Heart left ventricle (tissue), 16 donors: ENCODE data around the gene TNFAIP1. TPM values are rescaled to one million over a fixed set of nuclear protein-coding genes. Genes with fewer than 3 reads are reported as not detected.

ENCODE experiments used
- ATAC-seq, 4 donors: fragments of 200-7000 bp; cut with Tn5 transposase; one replicate each; pipeline ENCODE4 v1.9.1; 2020 to 2022; ENCODE audit warnings: moderate library complexity in 4 of 4, mild to moderate bottlenecking in 3 of 4, moderate number of reproducible peaks in 1 of 4
- DNase-seq, 5 donors: peaks; one replicate each; pipeline ENCODE4 v3.0.0-alpha.2; 2020
- H3K27ac ChIP-seq, 12 donors: fragments of 200-600 bp; sonication (generic) in 4 of 12; one replicate each; pipeline versions ENCODE4 v1.5.0 to v1.8.0; 2016 to 2022; ENCODE audit warnings: mild to moderate bottlenecking in 2 of 12
- H3K27me3 ChIP-seq, 9 donors: fragments of 200-600 bp; sonication (generic) in 2 of 9; one replicate each; pipeline versions ENCODE4 v1.5.1 to v1.8.0; 2016 to 2022; ENCODE audit warnings: mild to moderate bottlenecking in 3 of 9
- H3K36me3 ChIP-seq, 9 donors: fragments of 200-600 bp; sonication (generic) in 2 of 9; one replicate each; pipeline versions ENCODE4 v1.5.0 to v1.8.0; 2018 to 2022; ENCODE audit warnings: mild to moderate bottlenecking in 2 of 9
- H3K4me1 ChIP-seq, 12 donors: fragments of 200-600 bp; sonication (generic) in 4 of 12; one replicate each; pipeline versions ENCODE4 v1.5.0 to v1.8.0; 2016 to 2022; ENCODE audit warnings: mild to moderate bottlenecking in 3 of 12
- H3K4me3 ChIP-seq, 12 donors: fragments of 200-600 bp; sonication (generic) in 4 of 12; one replicate each; pipeline versions ENCODE4 v1.5.0 to v1.8.0; 2017 to 2022; ENCODE audit warnings: mild to moderate bottlenecking in 9 of 12, moderate library complexity in 4 of 12
- H3K9me3 ChIP-seq, 12 donors: fragments of 200-600 bp; sonication (generic) in 4 of 12; one replicate each; pipeline versions ENCODE4 v1.5.0 to v1.8.0; 2016 to 2022; ENCODE audit warnings: mild to moderate bottlenecking in 1 of 12
- CTCF ChIP-seq, 12 donors: fragments of 200-600 bp; sonication (generic) in 4 of 12; IDR thresholded peaks; one replicate each; pipeline versions ENCODE4 v1.5.0 to v1.8.0; 2018 to 2022; ENCODE audit warnings: antibody characterized with exemption in 12 of 12, mild to moderate bottlenecking in 5 of 12
- POLR2A ChIP-seq, 2 donors: fragments of 450-650 bp; IDR thresholded peaks; one replicate each; pipeline ENCODE4 v1.6.1; 2017; ENCODE audit warnings: antibody characterized with exemption in 2 of 2, mild to moderate bottlenecking in 2 of 2, moderate library complexity in 2 of 2
- WGBS, 4 donors: extraction: QIAGEN DNeasy Blood & Tissue Kit in 2 of 4; methylation state at CpG; one replicate each; pipeline versions ENCODE4 v1.1.5 to v1.1.7; 2013 to 2018; 5-methylcytosine and 5-hydroxymethylcytosine counted together
- intact Hi-C, 10 donors: fragments of 100-400 bp; cut with DNase I; formaldehyde crosslinking; loops; one replicate each; pipeline versions ENCODE4 v1.11.1 to v1.14.2; 2022
- polyA plus RNA-seq, 2 donors: library from polyadenylated mRNA; stranded (reverse); fragments of 200-250 nt; gene quantifications; one replicate each; pipeline ENCODE4 v1.2.3, GENCODE V29; 2013
- total RNA-seq, 9 donors: library from RNA; depleted of rRNA in 2 of 9; stranded (reverse); fragments of >200 nt in 2 of 9; fragmentation: NEBNext Ultra II Directional in 3 of 9; extraction: Animal tissue kit (Norgen Biotek cat#: 25700) in 3 of 9; gene quantifications; one replicate each; pipeline versions ENCODE4 v1.1.0 to v1.2.4, GENCODE V29; 2016 to 2023
- donor health status: ischemic (EF 13 %, LVEDD 7.1; RV severe dilation, severe dysfunction).
- donor health status: healthy with polysubstance abuse.
- donor health status: DM: no; HTN: yes; CAD: no.
- donor health status: DM: no; HTN: no; CAD: no.
- donor health status: ischemic (EF 25% LVEDD 6.9; RV normal size, moderate dysfunction).
- donor health status: ischemic (EF 25% LVEDD 5.7; RV mildly dilated, moderate dysfunction).
- donor health status: healthy.
- donor health status: DM: yes; HTN: yes; CAD: no.
- donor health status: ischemic (EF 35%, LVEDD 5.7; RV mildly dilated, moderate dysfunction).
- donor health status: nonischemic (EF 11% LVEDD 7.7; RV severe dilation, severe dysfunction).
- donor health status: DM: yes; HTN: yes; CAD: no.
- donor health status: PGD.
- donor health status: ischemic (EF 29% LVEDD 5.4; RV normal size, mild dysfunction).
- donor health status: nonischemic (EF 23%, LVEDD 6.1; RV moderate dilation, normal function).

The TNFAIP1 gene
- total and polyA plus RNA-seq, 11 donors = 11.9 to 83.4 (median 47.8) TPM

DNA sequence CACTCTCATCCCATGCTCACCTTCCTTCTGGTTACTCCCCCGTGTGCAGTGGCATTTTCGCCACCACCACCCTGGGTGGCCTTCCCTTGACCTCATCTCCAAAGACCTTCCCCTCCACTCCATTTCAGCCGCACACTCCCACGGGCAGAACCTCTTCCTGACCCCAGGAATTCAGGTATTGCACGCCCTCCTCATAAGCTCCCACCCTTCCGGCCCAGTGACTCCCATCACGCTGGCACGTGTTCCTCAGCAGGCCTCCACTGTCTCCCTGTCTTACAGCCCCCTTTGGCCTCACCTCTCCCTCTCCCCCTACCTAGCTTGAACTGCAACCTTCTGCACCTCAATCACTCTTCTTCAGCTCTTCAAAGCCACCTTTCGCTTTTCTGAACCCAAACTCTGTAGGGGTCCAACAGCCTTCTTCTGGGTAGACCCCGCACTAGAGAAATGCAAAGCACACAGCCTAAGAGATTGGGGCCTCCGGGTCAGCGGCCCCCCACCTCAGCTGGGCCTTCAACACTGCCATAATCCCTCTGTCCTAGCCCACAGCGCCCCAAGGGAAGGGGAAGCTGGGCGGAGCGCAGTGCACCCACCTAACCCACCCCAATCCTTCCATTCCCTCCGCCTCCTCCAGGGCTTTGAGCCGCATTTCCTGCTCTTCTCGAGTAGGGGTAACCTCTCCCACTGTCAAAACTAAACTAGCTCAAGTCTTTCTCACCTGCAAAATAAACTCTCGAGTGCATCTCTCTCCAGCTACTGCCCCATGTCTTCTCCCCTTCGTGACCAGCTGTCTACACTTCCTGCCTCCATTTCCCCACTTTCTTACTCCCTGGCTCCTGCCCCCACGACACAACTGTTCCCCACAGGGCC is 18.2 kb upstream of the TNFAIP1 start:
- DNase-seq (no peak), ATAC-seq (no peak)
- Histone ChIP-seq H3K4me3 (no peak overlapping the region), H3K9me3 (no peaks in the 10 kb centered on the region), H3K27ac (no peak overlapping the region), H3K36me3 (no peaks in the 10 kb centered on the region), H3K27me3 (no peaks in the 10 kb centered on the region), H3K4me1 (peaks cover 0 to 22% (median 15%) of the 10 kb centered on the region in 12 donors)
- intact Hi-C loops = loop anchor here in 1 of 10 donors (10.0 kb wide), 1 partner anchor 57 kb away; the partner anchor contains the start of genes SARM1 and VTN
- no peak for TF ChIP-seq CTCF (IDR thresholded peaks at IDR 0.05)
- TF ChIP-seq POLR2A (IDR thresholded peaks at IDR 0.05) = no peak
- 82 to 87% (median 83%) methylated on average over 21 of the region's 21 CpGs for WGBS, 4 donors

DNA sequence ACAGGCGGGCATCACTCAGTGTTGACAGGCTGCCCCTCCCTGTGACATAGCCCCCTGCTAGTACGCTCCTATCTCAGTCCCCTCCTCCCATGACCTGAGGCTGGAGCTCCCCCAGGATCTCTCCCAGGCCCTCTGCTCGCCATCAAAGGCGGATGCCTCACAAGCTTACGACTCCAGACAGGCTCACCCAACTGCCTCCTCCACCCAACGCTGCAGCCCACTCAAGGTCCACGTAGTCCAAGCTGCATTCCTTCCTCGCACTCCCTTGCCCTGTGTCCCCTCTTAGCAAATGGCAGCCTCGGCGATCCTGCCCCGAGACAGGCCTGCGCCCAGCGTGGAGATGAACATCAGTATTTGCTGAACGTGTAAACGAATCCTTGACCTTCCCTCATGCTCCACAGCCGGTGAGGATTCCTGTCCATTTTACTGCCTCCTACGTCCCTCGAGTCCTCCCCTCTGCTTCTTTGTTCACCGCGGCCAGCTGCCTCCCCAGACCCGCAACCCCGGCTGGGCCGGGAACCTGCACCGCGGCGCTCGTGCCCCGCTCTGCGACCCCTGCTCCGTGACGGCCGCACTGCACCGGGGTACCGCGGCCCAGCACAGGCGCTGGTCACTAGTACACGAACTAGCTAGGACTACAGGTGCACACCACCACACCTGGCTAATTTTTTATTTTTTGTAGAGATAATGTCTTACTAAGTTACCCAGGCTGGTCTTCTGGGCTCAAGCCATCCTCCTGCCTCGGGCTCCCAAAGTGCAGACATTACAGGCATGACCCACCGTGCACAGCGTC is 17.4 kb upstream of the TNFAIP1 start:
- intact Hi-C loops = loop anchor here in 1 of 10 donors (10.0 kb wide), 1 partner anchor 57 kb away; the partner anchor contains the start of genes SARM1 and VTN
- ATAC-seq = peak in 1 of 4 donors; percentile 4
- no peak for DNase-seq
- Histone ChIP-seq H3K27me3 (no peaks in the 10 kb centered on the region), H3K27ac (peak overlapping the region in 3 of 12 donors; percentile 16 to 63 (median 56)), H3K4me1 (peaks cover 0 to 22% (median 15%) of the 10 kb centered on the region in 12 donors), H3K9me3 (no peaks in the 10 kb centered on the region), H3K36me3 (no peaks in the 10 kb centered on the region), H3K4me3 (peak overlapping the region; percentile 19 to 82 (median 64))
- WGBS, 4 donors = 11 to 15% (median 12%) methylated on average over 39 to 40 of the region's 40 CpGs
- TF ChIP-seq CTCF (IDR thresholded peaks at IDR 0.05) (no peak), POLR2A (IDR thresholded peaks at IDR 0.05) (no peak)

DNA sequence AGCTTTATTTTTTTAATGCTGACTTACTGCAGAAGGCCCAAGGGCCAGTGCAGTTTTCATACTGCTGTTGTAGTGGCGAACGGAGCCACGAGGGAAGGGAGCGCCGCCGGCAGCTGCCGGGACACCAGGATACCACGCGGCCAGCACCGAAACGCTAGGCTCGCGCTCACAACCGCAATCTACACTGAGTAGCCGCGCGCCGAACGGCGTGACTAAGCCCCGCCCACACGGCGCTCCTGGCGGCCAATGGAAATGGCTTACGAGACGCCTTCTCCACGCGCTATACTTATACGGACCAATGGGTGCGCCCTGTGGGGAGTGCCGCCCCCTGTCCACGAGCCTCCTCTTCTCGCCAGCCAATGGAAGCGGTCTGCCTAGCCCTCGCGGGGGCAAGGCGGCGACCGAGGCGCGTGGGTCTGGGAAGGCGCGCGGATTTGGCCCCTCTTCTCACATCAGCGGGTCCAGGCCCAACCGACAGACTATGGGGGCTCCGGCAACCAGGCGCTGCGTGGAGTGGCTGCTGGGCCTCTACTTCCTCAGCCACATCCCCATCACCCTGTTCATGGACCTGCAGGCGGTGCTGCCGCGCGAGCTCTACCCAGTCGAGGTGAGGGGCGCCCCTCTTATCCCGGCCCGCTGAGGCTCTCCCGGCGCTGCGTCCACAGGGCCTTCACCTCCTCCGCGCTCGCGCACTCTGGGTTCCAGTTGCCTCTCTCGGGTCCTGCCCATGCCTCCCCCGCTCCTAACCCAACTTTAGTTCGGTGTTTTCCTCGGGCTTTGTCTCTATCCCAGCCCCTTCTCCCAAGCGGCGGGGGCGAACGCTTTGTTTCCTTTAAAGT is 16.6 kb upstream of the TNFAIP1 start, which contains the start of gene TMEM97:
Gene TMEM97 (plus strand): TSS at position 442 of the 839 bp plus-strand sequence. CDS start 40 bp downstream, at position 482.
- TF ChIP-seq POLR2A (IDR thresholded peaks at IDR 0.05) (no peak), CTCF (IDR thresholded peaks at IDR 0.05) (peak in 5 of 12 donors; percentile 12 to 41 (median 22))
- H3K4me1 ChIP-seq = peaks cover 0 to 22% (median 15%) of the 10 kb centered on the region in 12 donors
- 0 to 1% (median 0%) methylated on average over 47 to 72 of the region's 72 CpGs for whole genome bisulfite sequencing, 4 donors
- H3K36me3 ChIP-seq = no peaks in the 10 kb centered on the region
- no peaks in the 10 kb centered on the region for H3K27me3 ChIP-seq
- H3K27ac ChIP-seq = peak within 1 kb of the TSS in 6 of 12 donors; percentile 9 to 65 (median 40)
- ATAC-seq (peak; percentile 99 to 100 (median 100)), DNase-seq (peak; percentile 96 to 98 (median 97))
- intact Hi-C loops = loop anchor here in 3 of 10 donors (1.0 to 10.0 kb wide), 2 partner anchors 16 to 56 kb away; partner anchors contain the start of genes IFT20 (in 2 of the 3), TNFAIP1 (in 2 of the 3), SARM1 (in 1 of the 3) and VTN (in 1 of the 3)
- peak within 1 kb of the TSS; percentile 28 to 82 (median 64) for H3K4me3 ChIP-seq
- H3K9me3 ChIP-seq = no peaks in the 10 kb centered on the region
